HFFc6 (cell line): ENCODE data around the gene INCA1. TPM values are rescaled to one million over a fixed set of nuclear protein-coding genes. Genes with fewer than 3 reads are reported as not detected.
A peak's percentile ranks its signal among the peaks of the same experiment; 100 is the strongest.

ENCODE experiments used
- DNase-seq: peaks from one replicate; pipeline ENCODE4 v3.0.0-alpha.2; 2018
- H3K27ac Mint-ChIP-seq: 2 replicates; pipeline ENCODE4 v1.8.0; 2020; ENCODE audit warnings: mild to moderate bottlenecking, mixed read lengths
- H3K27me3 Mint-ChIP-seq: 2 replicates; pipeline ENCODE4 v1.8.0; 2021; ENCODE audit warnings: mild to moderate bottlenecking, moderate library complexity, mixed read lengths; ENCODE audit not compliant: insufficient read depth
- H3K36me3 Mint-ChIP-seq: 2 replicates; pipeline ENCODE4 v1.8.0; 2021; ENCODE audit warnings: low read depth, mixed read lengths
- H3K4me1 Mint-ChIP-seq: 2 replicates; pipeline ENCODE4 v1.8.0; 2020; ENCODE audit warnings: low read depth, mixed read lengths
- H3K4me3 Mint-ChIP-seq: 2 replicates; pipeline ENCODE4 v1.8.0; 2020; ENCODE audit warnings: mild to moderate bottlenecking, moderate library complexity, mixed read lengths
- H3K9me3 Mint-ChIP-seq: 2 replicates; pipeline ENCODE4 v1.8.0; 2020; ENCODE audit warnings: mild to moderate bottlenecking, mixed read lengths
- CTCF ChIP-seq: fragments of 200-600 bp; sonication (generic); IDR thresholded peaks from 2 replicates; pipeline ENCODE4 v1.5.0; 2021; ENCODE audit warnings: antibody characterized with exemption, mild to moderate bottlenecking
- total RNA-seq, 6 experiments: library from RNA; stranded (reverse); fragmentation: NEBNext Ultra II Directional; extraction: Animal tissue kit (Norgen Biotek cat#: 25700); gene quantifications; 2 replicates in 1 of 6; 3 replicates in 5 of 6; pipeline ENCODE4 v1.2.3, GENCODE V29; 2021

The INCA1 gene
- total RNA-seq, 6 experiments from 2014 or later: 0.66 to 1.5 (median 1.0) TPM

- Mint-ChIP-seq H3K9me3 (no peaks in the 10 kb centered on the region), H3K4me1 (peaks cover 37% of the 10 kb centered on the region), H3K4me3 (no peak overlapping the region), H3K27me3 (peaks cover 5% of the 10 kb centered on the region), H3K36me3 (peaks cover 23% of the 10 kb centered on the region; the same call in 1 of the 2 replicates), H3K27ac (no peak overlapping the region)
- no peak for TF ChIP-seq CTCF
- DNase-seq: no peak
Observed at GRCh38 chr17:4955091-4955490, 42.2 kb downstream of the INCA1 start.

- H3K27ac Mint-ChIP-seq: peak overlapping the region; percentile 86
- H3K9me3 Mint-ChIP-seq: no peaks in the 10 kb centered on the region
- peaks cover 12% of the 10 kb centered on the region; the same call in 1 of the 2 replicates for H3K36me3 Mint-ChIP-seq
- peak overlapping the region; percentile 3 for H3K4me3 Mint-ChIP-seq
- H3K4me1 Mint-ChIP-seq: peaks cover 40% of the 10 kb centered on the region
- peak; percentile 76 for DNase-seq
- no peak for TF ChIP-seq CTCF
- H3K27me3 Mint-ChIP-seq: peaks cover 5% of the 10 kb centered on the region
Observed at GRCh38 chr17:4953451-4953961, 43.8 kb downstream of the INCA1 start.

GRCh38 chr17:4951486-4951885 lies 45.8 kb downstream of the INCA1 start:
- H3K4me3 Mint-ChIP-seq: peak overlapping the region; percentile 80; the same call in 1 of the 2 replicates
- peaks cover 44% of the 10 kb centered on the region for H3K4me1 Mint-ChIP-seq
- peak overlapping the region; percentile 90 for H3K27ac Mint-ChIP-seq
- H3K27me3 Mint-ChIP-seq: peaks cover 7% of the 10 kb centered on the region
- peaks cover 20% of the 10 kb centered on the region for H3K36me3 Mint-ChIP-seq
- no peak for TF ChIP-seq CTCF
- no peaks in the 10 kb centered on the region for H3K9me3 Mint-ChIP-seq
- DNase-seq: no peak

- Mint-ChIP-seq H3K36me3 (peaks cover 20% of the 10 kb centered on the region), H3K9me3 (no peaks in the 10 kb centered on the region), H3K27me3 (peaks cover 10% of the 10 kb centered on the region), H3K27ac (peak within 1 kb of the TSS; percentile 90), H3K4me1 (peaks cover 51% of the 10 kb centered on the region), H3K4me3 (peak within 1 kb of the TSS; percentile 80)
- DNase-seq: no peak
- no peak for TF ChIP-seq CTCF
Observed at GRCh38 chr17:4950746-4951204, 46.5 kb downstream of the INCA1 start, which contains the start of gene ENO3. TSS of gene ENO3 (plus strand) at chr17:4951119. CDS start at chr17:4951830, 711 bp downstream.

- Mint-ChIP-seq H3K4me1 (peaks cover 56% of the 10 kb centered on the region), H3K36me3 (peaks cover 25% of the 10 kb centered on the region), H3K9me3 (no peaks in the 10 kb centered on the region), H3K4me3 (peak overlapping the region; percentile 80), H3K27me3 (peaks cover 12% of the 10 kb centered on the region), H3K27ac (peak overlapping the region; percentile 90)
- no peak for DNase-seq
- no peak for TF ChIP-seq CTCF
Observed at GRCh38 chr17:4950075-4950745, 47.1 kb downstream of the INCA1 start.
